SK-N-SH (cell line): ENCODE data around the gene UTF1. TPM values are rescaled to one million over a fixed set of nuclear protein-coding genes. Genes with fewer than 3 reads are reported as not detected.

Source experiments
- CTCF ChIA-PET: fragments of 300-600, 350-600 bp; formaldehyde crosslinking; extraction: SDS; loops from one replicate; lab custom pipeline; 2021; lab: Yijun Ruan, JAX
- POLR2A ChIA-PET: fragments of 350-600 bp; sonication (Branson Sonifier 250); formaldehyde crosslinking; extraction: SDS; loops from one replicate; lab custom pipeline; 2020; ENCODE audit warnings: antibody characterized with exemption, inconsistent platforms; lab: Yijun Ruan, JAX
- DNase-seq: peaks from one replicate; pipeline ENCODE4 v3.0.0; 2012
- H2AFZ ChIP-seq: fragments of 200-600 bp; sonication (generic); 2 replicates; pipeline ENCODE4 v1.8.1; 2016; ENCODE audit warnings: antibody characterized with exemption, mild to moderate bottlenecking, low read depth
- H3F3A ChIP-seq: fragments of 200-600 bp; sonication (generic); replicated peaks from 2 replicates; pipeline ENCODE3; 2016; ENCODE audit warnings: antibody characterized with exemption, mild to moderate bottlenecking; ENCODE audit not compliant: insufficient read depth
- H3K27ac ChIP-seq, 2 experiments: fragments of 200-500 bp in 1 of 2; fragments of 200-600 bp in 1 of 2; sonication (Bioruptor generic) in 1 of 2; sonication (generic), shearing (Covaris generic) in 1 of 2; 2 replicates each; pipeline versions ENCODE4 v1.5.1 to v1.6.1; 2014 to 2016; ENCODE audit warnings: low read depth in 2 of 2, inconsistent platforms in 1 of 2, low read length in 1 of 2, mild to moderate bottlenecking in 1 of 2, mixed read lengths in 1 of 2
- H3K27me3 ChIP-seq: fragments of 200-600 bp; sonication (generic), shearing (Covaris generic); 2 replicates; pipeline ENCODE4 v1.6.1; 2016; ENCODE audit warnings: mixed run types; ENCODE audit not compliant: insufficient read depth
- H3K36me3 ChIP-seq, 2 experiments: fragments of 200-500 bp in 1 of 2; fragments of 200-600 bp in 1 of 2; sonication (Bioruptor generic) in 1 of 2; sonication (generic) in 1 of 2; replicated peaks in 1 of 2; 2 replicates each; pipeline versions ENCODE3 to v1.5.1; 2014 to 2016; ENCODE audit warnings: low read length in 1 of 2, mild to moderate bottlenecking in 1 of 2; ENCODE audit not compliant: insufficient read depth in 2 of 2, control insufficient read depth in 1 of 2
- H3K4me1 ChIP-seq, 2 experiments: fragments of 200-500 bp in 1 of 2; fragments of 200-600 bp in 1 of 2; sonication (Bioruptor generic) in 1 of 2; sonication (generic), shearing (Covaris generic) in 1 of 2; 2 replicates each; pipeline versions ENCODE4 v1.5.1 to v1.6.1; 2014 to 2016; ENCODE audit warnings: low read depth in 1 of 2, low read length in 1 of 2, mixed run types in 1 of 2; ENCODE audit not compliant: insufficient read depth in 2 of 2, control insufficient read depth in 1 of 2
- H3K4me2 ChIP-seq: fragments of 200-600 bp; sonication (generic), shearing (Covaris generic); 2 replicates; pipeline ENCODE4 v1.6.1; 2017; ENCODE audit warnings: mixed run types
- H3K4me3 ChIP-seq, 2 experiments: fragments of 200-500 bp in 1 of 2; fragments of 200-600 bp in 1 of 2; sonication (Bioruptor generic) in 1 of 2; sonication (generic), shearing (Covaris generic) in 1 of 2; 2 replicates each; pipeline versions ENCODE4 v1.5.1 to v1.8.1; 2014 to 2016; ENCODE audit warnings: low read depth in 2 of 2, inconsistent platforms in 1 of 2, low read length in 1 of 2, mild to moderate bottlenecking in 1 of 2, mixed read lengths in 1 of 2, moderate library complexity in 1 of 2
- H3K79me2 ChIP-seq: fragments of 200-600 bp; sonication (generic); 2 replicates; pipeline ENCODE4 v1.8.1; 2017; ENCODE audit warnings: mild to moderate bottlenecking; ENCODE audit not compliant: insufficient read depth
- H3K9ac ChIP-seq: fragments of 200-600 bp; sonication (generic); 2 replicates; pipeline ENCODE4 v1.6.1; 2017; ENCODE audit warnings: mixed run types
- H3K9me2 ChIP-seq: fragments of 200-600 bp; sonication (generic); 2 replicates; pipeline ENCODE4 v1.6.1; 2017; ENCODE audit warnings: mixed run types
- H3K9me3 ChIP-seq: fragments of 200-600 bp; sonication (generic); 2 replicates; pipeline ENCODE4 v1.6.1; 2017; ENCODE audit warnings: mixed run types, mild to moderate bottlenecking, moderate library complexity
- H4K20me1 ChIP-seq: fragments of 200-600 bp; sonication (generic); 2 replicates; pipeline ENCODE4 v1.6.1; 2017; ENCODE audit warnings: mild to moderate bottlenecking, mixed run types; ENCODE audit not compliant: insufficient read depth
- CHD2 ChIP-seq: fragments of 150-350 bp; IDR thresholded peaks from 2 replicates; pipeline ENCODE4 v1.6.1; 2018; ENCODE audit warnings: low read length; ENCODE audit not compliant: partially characterized antibody
- ELF1 ChIP-seq: IDR thresholded peaks from 2 replicates; pipeline ENCODE4 v1.4.0; 2012
- EZH2phosphoT487 ChIP-seq: fragments of 200-600 bp; sonication (generic); IDR thresholded peaks from 2 replicates; pipeline ENCODE4 v1.6.1; 2017; ENCODE audit warnings: low read depth, mixed run types, mild to moderate bottlenecking, antibody characterized with exemption, moderate library complexity, borderline replicate concordance
- FOSL2 ChIP-seq: IDR thresholded peaks from 2 replicates; pipeline ENCODE4 v1.4.0; 2012; ENCODE audit warnings: low read depth, mild to moderate bottlenecking, moderate library complexity, borderline replicate concordance
- GABPA ChIP-seq: IDR thresholded peaks from 2 replicates; pipeline ENCODE4 v1.4.0; 2012; ENCODE audit warnings: low read depth, mild to moderate bottlenecking
- GATA2 ChIP-seq: sonication (generic); formaldehyde crosslinking; IDR thresholded peaks from 2 replicates; pipeline ENCODE4 v1.5.0; 2020; ENCODE audit warnings: mild to moderate bottlenecking, missing genetic modification reagents
- NFIC ChIP-seq: IDR thresholded peaks from 2 replicates; pipeline ENCODE4 v1.4.0; 2012; ENCODE audit warnings: borderline replicate concordance
- NRF1 ChIP-seq: IDR thresholded peaks from 2 replicates; pipeline ENCODE4 v1.6.1; 2012; ENCODE audit warnings: low read depth, mild to moderate bottlenecking, low read length
- POLR2AphosphoS5 ChIP-seq: IDR thresholded peaks from 2 replicates; pipeline ENCODE4 v1.6.1; 2012; ENCODE audit warnings: low read depth, low read length
- RAD21 ChIP-seq: IDR thresholded peaks from 2 replicates; pipeline ENCODE4 v1.6.1; 2012; ENCODE audit warnings: mild to moderate bottlenecking, low read length
- RCOR1 ChIP-seq: fragments of 150-350 bp; IDR thresholded peaks from 2 replicates; pipeline ENCODE4 v1.6.1; 2017; ENCODE audit warnings: antibody characterized with exemption, low read length
- RFX5 ChIP-seq: IDR thresholded peaks from 2 replicates; pipeline ENCODE4 v1.6.1; 2012; ENCODE audit warnings: mild to moderate bottlenecking, improper control_type of control experiment, low read length
- SMC3 ChIP-seq: IDR thresholded peaks from 2 replicates; pipeline ENCODE4 v1.6.1; 2012; ENCODE audit warnings: low read depth, low read length, improper control_type of control experiment
- YY1 ChIP-seq: IDR thresholded peaks from 2 replicates; pipeline ENCODE4 v1.4.0; 2012; ENCODE audit warnings: low read depth, mild to moderate bottlenecking
- WGBS: methylation state at CpG from one replicate; pipeline ENCODE4 v1.1.6; 2017; ENCODE audit warnings: low lambda C conversion rate; 5-methylcytosine and 5-hydroxymethylcytosine counted together
- polyA plus RNA-seq, 3 experiments: library from polyadenylated mRNA; depleted of rRNA; stranded (reverse); fragments of >200 nt; gene quantifications; 2 replicates each; pipeline ENCODE4 v1.2.3, GENCODE V29; 2012
- TF ChIP-seq, protein P1 (sequence below): IDR thresholded peaks from 2 replicates; pipeline ENCODE4 v1.4.0; 2012; ENCODE audit warnings: low read depth, borderline replicate concordance
- TF ChIP-seq, protein P2 (sequence below): IDR thresholded peaks from 2 replicates; pipeline ENCODE4 v1.4.0; 2012; ENCODE audit warnings: low read depth
- TF ChIP-seq, protein P3 (sequence below): IDR thresholded peaks from 2 replicates; pipeline ENCODE4 v1.6.1; 2012; ENCODE audit warnings: mild to moderate bottlenecking, low read depth, low read length, moderate library complexity
- TF ChIP-seq, protein P4 (sequence below): IDR thresholded peaks from 2 replicates; pipeline ENCODE4 v1.4.0; 2012; ENCODE audit warnings: low read depth, borderline replicate concordance
- TF ChIP-seq, protein P5 (sequence below): fragments of 150-350 bp; IDR thresholded peaks from 2 replicates; pipeline ENCODE4 v1.6.1; 2017; ENCODE audit warnings: antibody characterized with exemption, low read length, low read depth, borderline replicate concordance
- TF ChIP-seq, protein P6 (sequence below): IDR thresholded peaks from 2 replicates; pipeline ENCODE4; 2012

UTF1 gene
- polyA plus RNA-seq, 1 of the 3 experiments (the other 2 are of a cell fraction) = not detected

DNA sequence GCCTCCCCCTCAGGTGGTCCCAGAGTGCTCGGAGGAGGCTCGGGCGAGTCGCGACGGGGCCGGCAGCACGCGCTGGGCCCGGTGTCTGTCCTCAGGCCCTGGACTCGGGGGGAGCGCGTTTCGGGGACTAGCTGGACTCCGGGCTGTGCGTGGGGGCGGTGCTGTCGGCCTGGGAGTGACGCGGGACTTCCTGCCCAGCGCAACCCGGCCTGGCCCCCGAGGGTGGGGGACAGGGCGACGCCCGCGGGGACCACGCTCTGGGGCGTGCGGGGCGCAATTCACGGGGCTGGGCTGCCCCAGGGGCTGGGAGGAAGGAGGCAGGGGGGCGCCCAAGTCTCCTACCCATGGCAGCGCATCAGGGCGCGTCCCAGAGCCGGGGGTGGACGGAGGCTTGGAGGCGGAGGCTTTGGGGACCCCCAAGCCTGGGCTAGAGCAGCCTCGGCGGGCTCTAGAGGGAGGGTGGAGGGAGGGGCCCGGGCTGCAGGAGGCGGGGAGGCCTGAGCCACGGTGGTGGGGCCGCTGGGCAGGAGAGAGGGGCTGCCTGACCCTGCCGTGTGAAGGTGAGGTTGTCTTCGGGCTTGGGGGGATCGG is 5.3 kb downstream of the UTF1 start:
- Histone ChIP-seq H3K27ac (no peak overlapping the region), H3K36me3 (no peaks in the 10 kb centered on the region), H3F3A (no peaks in the 10 kb centered on the region), H3K79me2 (no peaks in the 10 kb centered on the region), H3K9me2 (no peaks in the 10 kb centered on the region), H3K4me3 (no peak overlapping the region), H3K27me3 (peaks cover 77% of the 10 kb centered on the region), H3K4me2 (0 out of 2 replicates have a peak overlapping the region, but pooled peaks have one; percentile 47), H3K9me3 (no peaks in the 10 kb centered on the region), H3K4me1 (no peaks in the 10 kb centered on the region), H3K9ac (no peak overlapping the region), H2AFZ (no peak overlapping the region), H4K20me1 (no peaks in the 10 kb centered on the region)
- CTCF ChIA-PET = no interaction called here
- DNase-seq = no peak
- POLR2A ChIA-PET = no interaction called here
- 10% methylated on average over 2 of the region's 48 CpGs for WGBS
- TF ChIP-seq, protein P1, sequence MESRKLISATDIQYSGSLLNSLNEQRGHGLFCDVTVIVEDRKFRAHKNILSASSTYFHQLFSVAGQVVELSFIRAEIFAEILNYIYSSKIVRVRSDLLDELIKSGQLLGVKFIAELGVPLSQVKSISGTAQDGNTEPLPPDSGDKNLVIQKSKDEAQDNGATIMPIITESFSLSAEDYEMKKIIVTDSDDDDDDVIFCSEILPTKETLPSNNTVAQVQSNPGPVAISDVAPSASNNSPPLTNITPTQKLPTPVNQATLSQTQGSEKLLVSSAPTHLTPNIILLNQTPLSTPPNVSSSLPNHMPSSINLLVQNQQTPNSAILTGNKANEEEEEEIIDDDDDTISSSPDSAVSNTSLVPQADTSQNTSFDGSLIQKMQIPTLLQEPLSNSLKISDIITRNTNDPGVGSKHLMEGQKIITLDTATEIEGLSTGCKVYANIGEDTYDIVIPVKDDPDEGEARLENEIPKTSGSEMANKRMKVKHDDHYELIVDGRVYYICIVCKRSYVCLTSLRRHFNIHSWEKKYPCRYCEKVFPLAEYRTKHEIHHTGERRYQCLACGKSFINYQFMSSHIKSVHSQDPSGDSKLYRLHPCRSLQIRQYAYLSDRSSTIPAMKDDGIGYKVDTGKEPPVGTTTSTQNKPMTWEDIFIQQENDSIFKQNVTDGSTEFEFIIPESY = no peak
- TF ChIP-seq RCOR1 (no peak), POLR2AphosphoS5 (no peak), YY1 (no peak), NRF1 (no peak), GATA2 (no peak), RFX5 (no peak), EZH2phosphoT487 (no peak), ELF1 (no peak), SMC3 (no peak), CHD2 (no peak), GABPA (no peak), RAD21 (no peak), FOSL2 (no peak), NFIC (no peak)
- TF ChIP-seq, protein P2, sequence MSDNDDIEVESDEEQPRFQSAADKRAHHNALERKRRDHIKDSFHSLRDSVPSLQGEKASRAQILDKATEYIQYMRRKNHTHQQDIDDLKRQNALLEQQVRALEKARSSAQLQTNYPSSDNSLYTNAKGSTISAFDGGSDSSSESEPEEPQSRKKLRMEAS = no peak
- TF ChIP-seq, protein P3, sequence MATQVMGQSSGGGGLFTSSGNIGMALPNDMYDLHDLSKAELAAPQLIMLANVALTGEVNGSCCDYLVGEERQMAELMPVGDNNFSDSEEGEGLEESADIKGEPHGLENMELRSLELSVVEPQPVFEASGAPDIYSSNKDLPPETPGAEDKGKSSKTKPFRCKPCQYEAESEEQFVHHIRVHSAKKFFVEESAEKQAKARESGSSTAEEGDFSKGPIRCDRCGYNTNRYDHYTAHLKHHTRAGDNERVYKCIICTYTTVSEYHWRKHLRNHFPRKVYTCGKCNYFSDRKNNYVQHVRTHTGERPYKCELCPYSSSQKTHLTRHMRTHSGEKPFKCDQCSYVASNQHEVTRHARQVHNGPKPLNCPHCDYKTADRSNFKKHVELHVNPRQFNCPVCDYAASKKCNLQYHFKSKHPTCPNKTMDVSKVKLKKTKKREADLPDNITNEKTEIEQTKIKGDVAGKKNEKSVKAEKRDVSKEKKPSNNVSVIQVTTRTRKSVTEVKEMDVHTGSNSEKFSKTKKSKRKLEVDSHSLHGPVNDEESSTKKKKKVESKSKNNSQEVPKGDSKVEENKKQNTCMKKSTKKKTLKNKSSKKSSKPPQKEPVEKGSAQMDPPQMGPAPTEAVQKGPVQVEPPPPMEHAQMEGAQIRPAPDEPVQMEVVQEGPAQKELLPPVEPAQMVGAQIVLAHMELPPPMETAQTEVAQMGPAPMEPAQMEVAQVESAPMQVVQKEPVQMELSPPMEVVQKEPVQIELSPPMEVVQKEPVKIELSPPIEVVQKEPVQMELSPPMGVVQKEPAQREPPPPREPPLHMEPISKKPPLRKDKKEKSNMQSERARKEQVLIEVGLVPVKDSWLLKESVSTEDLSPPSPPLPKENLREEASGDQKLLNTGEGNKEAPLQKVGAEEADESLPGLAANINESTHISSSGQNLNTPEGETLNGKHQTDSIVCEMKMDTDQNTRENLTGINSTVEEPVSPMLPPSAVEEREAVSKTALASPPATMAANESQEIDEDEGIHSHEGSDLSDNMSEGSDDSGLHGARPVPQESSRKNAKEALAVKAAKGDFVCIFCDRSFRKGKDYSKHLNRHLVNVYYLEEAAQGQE = no peak
- TF ChIP-seq, protein P4, sequence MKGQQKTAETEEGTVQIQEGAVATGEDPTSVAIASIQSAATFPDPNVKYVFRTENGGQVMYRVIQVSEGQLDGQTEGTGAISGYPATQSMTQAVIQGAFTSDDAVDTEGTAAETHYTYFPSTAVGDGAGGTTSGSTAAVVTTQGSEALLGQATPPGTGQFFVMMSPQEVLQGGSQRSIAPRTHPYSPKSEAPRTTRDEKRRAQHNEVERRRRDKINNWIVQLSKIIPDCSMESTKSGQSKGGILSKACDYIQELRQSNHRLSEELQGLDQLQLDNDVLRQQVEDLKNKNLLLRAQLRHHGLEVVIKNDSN = no peak
- TF ChIP-seq, protein P5, sequence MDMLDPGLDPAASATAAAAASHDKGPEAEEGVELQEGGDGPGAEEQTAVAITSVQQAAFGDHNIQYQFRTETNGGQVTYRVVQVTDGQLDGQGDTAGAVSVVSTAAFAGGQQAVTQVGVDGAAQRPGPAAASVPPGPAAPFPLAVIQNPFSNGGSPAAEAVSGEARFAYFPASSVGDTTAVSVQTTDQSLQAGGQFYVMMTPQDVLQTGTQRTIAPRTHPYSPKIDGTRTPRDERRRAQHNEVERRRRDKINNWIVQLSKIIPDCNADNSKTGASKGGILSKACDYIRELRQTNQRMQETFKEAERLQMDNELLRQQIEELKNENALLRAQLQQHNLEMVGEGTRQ = no peak
- TF ChIP-seq, protein P6, sequence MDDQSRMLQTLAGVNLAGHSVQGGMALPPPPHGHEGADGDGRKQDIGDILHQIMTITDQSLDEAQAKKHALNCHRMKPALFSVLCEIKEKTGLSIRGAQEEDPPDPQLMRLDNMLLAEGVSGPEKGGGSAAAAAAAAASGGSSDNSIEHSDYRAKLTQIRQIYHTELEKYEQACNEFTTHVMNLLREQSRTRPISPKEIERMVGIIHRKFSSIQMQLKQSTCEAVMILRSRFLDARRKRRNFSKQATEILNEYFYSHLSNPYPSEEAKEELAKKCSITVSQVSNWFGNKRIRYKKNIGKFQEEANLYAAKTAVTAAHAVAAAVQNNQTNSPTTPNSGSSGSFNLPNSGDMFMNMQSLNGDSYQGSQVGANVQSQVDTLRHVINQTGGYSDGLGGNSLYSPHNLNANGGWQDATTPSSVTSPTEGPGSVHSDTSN = no peak
